Measurements from ENCODE around the gene KIF21A.

Gene KIF21A

DNA sequence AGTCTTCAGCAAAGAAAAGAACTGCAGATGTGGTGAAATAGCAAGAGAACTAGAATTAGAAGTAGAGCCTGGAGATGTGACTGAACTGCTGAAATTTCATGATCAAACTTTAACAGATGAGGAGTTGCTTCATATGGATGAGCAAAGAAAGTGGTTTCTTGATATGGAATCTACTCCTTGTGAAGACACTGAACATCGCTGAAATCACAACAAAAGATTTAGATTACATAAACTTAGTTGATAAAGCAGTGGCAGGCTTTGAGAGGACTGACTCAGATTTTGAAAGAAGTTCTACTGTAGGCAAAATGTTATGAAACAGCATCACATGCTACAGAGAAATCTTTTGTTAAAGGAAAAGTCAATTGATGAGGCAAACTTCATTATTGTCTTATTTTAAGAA is 175.0 kb downstream of the KIF21A start:
- H3K4me3 ChIP-seq (replicated peaks; ENCODE audit: insufficient read depth, low read length) = no peak overlapping the region
- TF ChIP-seq GABPA (IDR thresholded peaks at IDR 0.05; ENCODE audit: low read depth) (no peak), SPI1 (IDR thresholded peaks at IDR 0.05; ENCODE audit: borderline replicate concordance, low read depth) (no peak), POLR2AphosphoS5 (IDR thresholded peaks at IDR 0.05; ENCODE audit: low read depth) (no peak)
- TF ChIP-seq, protein P1, sequence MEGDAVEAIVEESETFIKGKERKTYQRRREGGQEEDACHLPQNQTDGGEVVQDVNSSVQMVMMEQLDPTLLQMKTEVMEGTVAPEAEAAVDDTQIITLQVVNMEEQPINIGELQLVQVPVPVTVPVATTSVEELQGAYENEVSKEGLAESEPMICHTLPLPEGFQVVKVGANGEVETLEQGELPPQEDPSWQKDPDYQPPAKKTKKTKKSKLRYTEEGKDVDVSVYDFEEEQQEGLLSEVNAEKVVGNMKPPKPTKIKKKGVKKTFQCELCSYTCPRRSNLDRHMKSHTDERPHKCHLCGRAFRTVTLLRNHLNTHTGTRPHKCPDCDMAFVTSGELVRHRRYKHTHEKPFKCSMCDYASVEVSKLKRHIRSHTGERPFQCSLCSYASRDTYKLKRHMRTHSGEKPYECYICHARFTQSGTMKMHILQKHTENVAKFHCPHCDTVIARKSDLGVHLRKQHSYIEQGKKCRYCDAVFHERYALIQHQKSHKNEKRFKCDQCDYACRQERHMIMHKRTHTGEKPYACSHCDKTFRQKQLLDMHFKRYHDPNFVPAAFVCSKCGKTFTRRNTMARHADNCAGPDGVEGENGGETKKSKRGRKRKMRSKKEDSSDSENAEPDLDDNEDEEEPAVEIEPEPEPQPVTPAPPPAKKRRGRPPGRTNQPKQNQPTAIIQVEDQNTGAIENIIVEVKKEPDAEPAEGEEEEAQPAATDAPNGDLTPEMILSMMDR (IDR thresholded peaks at IDR 0.05; ENCODE audit: insufficient read depth, low read length) = no peak
- TF ChIP-seq, protein P2, sequence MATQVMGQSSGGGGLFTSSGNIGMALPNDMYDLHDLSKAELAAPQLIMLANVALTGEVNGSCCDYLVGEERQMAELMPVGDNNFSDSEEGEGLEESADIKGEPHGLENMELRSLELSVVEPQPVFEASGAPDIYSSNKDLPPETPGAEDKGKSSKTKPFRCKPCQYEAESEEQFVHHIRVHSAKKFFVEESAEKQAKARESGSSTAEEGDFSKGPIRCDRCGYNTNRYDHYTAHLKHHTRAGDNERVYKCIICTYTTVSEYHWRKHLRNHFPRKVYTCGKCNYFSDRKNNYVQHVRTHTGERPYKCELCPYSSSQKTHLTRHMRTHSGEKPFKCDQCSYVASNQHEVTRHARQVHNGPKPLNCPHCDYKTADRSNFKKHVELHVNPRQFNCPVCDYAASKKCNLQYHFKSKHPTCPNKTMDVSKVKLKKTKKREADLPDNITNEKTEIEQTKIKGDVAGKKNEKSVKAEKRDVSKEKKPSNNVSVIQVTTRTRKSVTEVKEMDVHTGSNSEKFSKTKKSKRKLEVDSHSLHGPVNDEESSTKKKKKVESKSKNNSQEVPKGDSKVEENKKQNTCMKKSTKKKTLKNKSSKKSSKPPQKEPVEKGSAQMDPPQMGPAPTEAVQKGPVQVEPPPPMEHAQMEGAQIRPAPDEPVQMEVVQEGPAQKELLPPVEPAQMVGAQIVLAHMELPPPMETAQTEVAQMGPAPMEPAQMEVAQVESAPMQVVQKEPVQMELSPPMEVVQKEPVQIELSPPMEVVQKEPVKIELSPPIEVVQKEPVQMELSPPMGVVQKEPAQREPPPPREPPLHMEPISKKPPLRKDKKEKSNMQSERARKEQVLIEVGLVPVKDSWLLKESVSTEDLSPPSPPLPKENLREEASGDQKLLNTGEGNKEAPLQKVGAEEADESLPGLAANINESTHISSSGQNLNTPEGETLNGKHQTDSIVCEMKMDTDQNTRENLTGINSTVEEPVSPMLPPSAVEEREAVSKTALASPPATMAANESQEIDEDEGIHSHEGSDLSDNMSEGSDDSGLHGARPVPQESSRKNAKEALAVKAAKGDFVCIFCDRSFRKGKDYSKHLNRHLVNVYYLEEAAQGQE (IDR thresholded peaks at IDR 0.05; ENCODE audit: insufficient replicate concordance, low read depth) = no peak
- no peak overlapping the region for H3K27ac ChIP-seq (replicated peaks)
- H3K27me3 ChIP-seq (ENCODE audit: insufficient read depth, poor library complexity, severe bottlenecking) = no peaks in the 10 kb centered on the region
- DNase-seq (ENCODE audit: low read depth in 1 of 2, low spot score in 1 of 2) = no peak

DNA sequence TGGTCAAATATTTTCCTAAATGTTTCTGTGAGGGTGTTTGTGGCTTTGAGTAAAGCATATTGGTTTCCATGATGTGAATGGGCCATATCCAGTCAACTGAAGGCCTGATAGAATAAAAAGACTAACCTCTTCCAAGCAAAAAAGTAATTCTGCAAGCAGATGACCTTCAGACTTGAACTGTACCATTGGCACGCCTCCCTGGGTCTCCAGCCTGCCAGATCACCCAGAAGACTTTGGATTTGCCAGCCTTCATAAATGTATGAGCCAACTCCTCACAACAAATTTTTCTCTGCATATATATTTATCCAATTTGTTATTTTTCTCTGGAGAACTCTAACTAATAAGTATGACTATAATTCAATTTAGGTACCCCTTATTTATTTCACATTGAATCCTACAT is 190.3 kb downstream of the KIF21A start:
- Histone ChIP-seq H3K27ac (replicated peaks) (no peak overlapping the region), H3K27me3 (ENCODE audit: insufficient read depth, poor library complexity, severe bottlenecking) (no peaks in the 10 kb centered on the region), H3K4me3 (replicated peaks; ENCODE audit: insufficient read depth, low read length) (no peak overlapping the region)
- TF ChIP-seq POLR2AphosphoS5 (IDR thresholded peaks at IDR 0.05; ENCODE audit: low read depth) (no peak), GABPA (IDR thresholded peaks at IDR 0.05; ENCODE audit: low read depth) (no peak), SPI1 (IDR thresholded peaks at IDR 0.05; ENCODE audit: borderline replicate concordance, low read depth) (no peak)
- TF ChIP-seq, protein P2 (IDR thresholded peaks at IDR 0.05; ENCODE audit: insufficient replicate concordance, low read depth) = no peak
- TF ChIP-seq, protein P1 (IDR thresholded peaks at IDR 0.05; ENCODE audit: insufficient read depth, low read length) = no peak
- DNase-seq (ENCODE audit: low read depth in 1 of 2, low spot score in 1 of 2) = no peak
